ENCODE measurements around the gene TNRC18. TPM values are rescaled to one million over a fixed set of nuclear protein-coding genes. Genes with fewer than 3 reads are reported as not detected.

TNRC18 gene
- total and polyA plus RNA-seq, 9 of the 15 experiments (the other 6 are each of a cell fraction or from before 2014, with no cell fraction given) = 0.03 to 43.2 (median 18.0) TPM

GRCh38 chr7:5396999-5397663 is 26.5 kb downstream of the TNRC18 start (continued):
- TF ChIP-seq ELK1 (CRISPR knock-in tag; IDR thresholded peaks at IDR 0.05) = no peak
- TF ChIP-seq EWSR1 (IDR thresholded peaks at IDR 0.05; ENCODE audit: borderline replicate concordance, low read depth, partially characterized antibody) = no peak
- TF ChIP-seq, protein P1, sequence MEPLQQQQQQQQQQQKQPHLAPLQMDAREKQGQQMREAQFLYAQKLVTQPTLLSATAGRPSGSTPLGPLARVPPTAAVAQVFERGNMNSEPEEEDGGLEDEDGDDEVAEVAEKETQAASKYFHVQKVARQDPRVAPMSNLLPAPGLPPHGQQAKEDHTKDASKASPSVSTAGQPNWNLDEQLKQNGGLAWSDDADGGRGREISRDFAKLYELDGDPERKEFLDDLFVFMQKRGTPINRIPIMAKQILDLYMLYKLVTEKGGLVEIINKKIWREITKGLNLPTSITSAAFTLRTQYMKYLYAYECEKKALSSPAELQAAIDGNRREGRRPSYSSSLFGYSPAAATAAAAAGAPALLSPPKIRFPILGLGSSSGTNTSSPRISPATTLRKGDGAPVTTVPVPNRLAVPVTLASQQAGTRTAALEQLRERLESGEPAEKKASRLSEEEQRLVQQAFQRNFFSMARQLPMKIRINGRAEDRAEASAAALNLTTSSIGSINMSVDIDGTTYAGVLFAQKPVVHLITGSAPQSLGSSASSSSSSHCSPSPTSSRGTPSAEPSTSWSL (CRISPR knock-in tag; IDR thresholded peaks at IDR 0.05; ENCODE audit: borderline replicate concordance) = no peak
- TF ChIP-seq ZSCAN29 (IDR thresholded peaks at IDR 0.05) = no peak
- TF ChIP-seq YY1 (IDR thresholded peaks at IDR 0.05; ENCODE audit: borderline replicate concordance in 1 of 3, control insufficient read depth in 1 of 3, extremely low read depth in 1 of 3, insufficient read depth in 3 of 3, insufficient read length in 1 of 3, insufficient replicate concordance in 2 of 3, low read depth in 1 of 3, low read length in 2 of 3) = no peak
- no peak for TF ChIP-seq E4F1 (CRISPR knock-in tag; IDR thresholded peaks at IDR 0.05; ENCODE audit: borderline replicate concordance)
- TF ChIP-seq DDX20 (tag; IDR thresholded peaks at IDR 0.05; ENCODE audit: low read depth) = no peak
- TF ChIP-seq, protein P2, sequence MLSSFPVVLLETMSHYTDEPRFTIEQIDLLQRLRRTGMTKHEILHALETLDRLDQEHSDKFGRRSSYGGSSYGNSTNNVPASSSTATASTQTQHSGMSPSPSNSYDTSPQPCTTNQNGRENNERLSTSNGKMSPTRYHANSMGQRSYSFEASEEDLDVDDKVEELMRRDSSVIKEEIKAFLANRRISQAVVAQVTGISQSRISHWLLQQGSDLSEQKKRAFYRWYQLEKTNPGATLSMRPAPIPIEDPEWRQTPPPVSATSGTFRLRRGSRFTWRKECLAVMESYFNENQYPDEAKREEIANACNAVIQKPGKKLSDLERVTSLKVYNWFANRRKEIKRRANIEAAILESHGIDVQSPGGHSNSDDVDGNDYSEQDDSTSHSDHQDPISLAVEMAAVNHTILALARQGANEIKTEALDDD (IDR thresholded peaks at IDR 0.05) = no peak
- no peak for TF ChIP-seq ZNF609 (CRISPR knock-in tag; IDR thresholded peaks at IDR 0.05; ENCODE audit: borderline replicate concordance)
- TF ChIP-seq, protein P3, sequence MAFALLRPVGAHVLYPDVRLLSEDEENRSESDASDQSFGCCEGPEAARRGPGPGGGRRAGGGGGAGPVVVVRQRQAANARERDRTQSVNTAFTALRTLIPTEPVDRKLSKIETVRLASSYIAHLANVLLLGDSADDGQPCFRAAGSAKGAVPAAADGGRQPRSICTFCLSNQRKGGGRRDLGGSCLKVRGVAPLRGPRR (CRISPR knock-in tag; IDR thresholded peaks at IDR 0.05) = no peak
- TF ChIP-seq ZNF586 (CRISPR knock-in tag; conservative IDR thresholded peaks at IDR 0.05) = no peak
- no peak for TF ChIP-seq PHF21A (IDR thresholded peaks at IDR 0.05; ENCODE audit: borderline replicate concordance, low read depth)
- no peak for TF ChIP-seq ESRRB (CRISPR knock-in tag; IDR thresholded peaks at IDR 0.05; ENCODE audit: borderline replicate concordance)
- no peak for TF ChIP-seq ESRRA (IDR thresholded peaks at IDR 0.05; ENCODE audit: borderline replicate concordance, low read depth)
